ENCODE data around the gene ZBTB7C.

The ZBTB7C gene

GRCh38 chr18:48391868-48392267 lies 17.3 kb downstream of the ZBTB7C start:
- TF ChIP-seq ZNF223 (tag by site-specific recombination; IDR thresholded peaks at IDR 0.05) (no peak), ZNF302 (tag by site-specific recombination; IDR thresholded peaks at IDR 0.05; ENCODE audit: low read depth) (no peak), OVOL3 (tag by site-specific recombination; IDR thresholded peaks at IDR 0.05) (no peak), ZBTB26 (tag by site-specific recombination; optimal IDR thresholded peaks at IDR 0.05) (no peak), ZNF488 (tag by site-specific recombination; IDR thresholded peaks at IDR 0.05) (no peak), ZNF23 (tag by site-specific recombination; IDR thresholded peaks at IDR 0.05; ENCODE audit: borderline replicate concordance) (no peak), ZNF121 (tag by site-specific recombination; IDR thresholded peaks at IDR 0.05) (no peak), ZNF518A (tag by site-specific recombination; conservative IDR thresholded peaks at IDR 0.05; ENCODE audit: low read depth) (no peak), KLF1 (tag by site-specific recombination; IDR thresholded peaks at IDR 0.05) (no peak), PATZ1 (tag by site-specific recombination; IDR thresholded peaks at IDR 0.05) (no peak), ELK4 (IDR thresholded peaks at IDR 0.05; ENCODE audit: borderline replicate concordance, low read depth, low read length) (no peak), ZBTB11 (tag by site-specific recombination; conservative IDR thresholded peaks at IDR 0.05; ENCODE audit: low read depth) (no peak)
- ChIA-PET POLR2A (no interaction called here), CTCF (interaction anchor here (1.1 kb wide), 1 partner anchor 96 kb away, joined by 3 read pairs; no protein-coding TSS in a partner anchor)
- H3K4me3 ChIP-seq (ENCODE audit: low read depth, low read length), result no peak overlapping the region
- no peaks in the 10 kb centered on the region for H3K36me3 ChIP-seq (ENCODE audit: control insufficient read depth in 2 of 2, insufficient read depth in 1 of 2, low read length in 2 of 2)
- no peaks in the 10 kb centered on the region for H3K9me3 ChIP-seq (ENCODE audit: control insufficient read depth, insufficient read depth, low read depth, low read length)
- H3K27ac ChIP-seq (ENCODE audit: extremely low read depth, low read depth, low read length), result no peak overlapping the region
- peaks cover 2% of the 10 kb centered on the region; the same call in 1 of the 2 replicates for H3K4me1 ChIP-seq (ENCODE audit: control insufficient read depth, insufficient read depth, low read length)
